DMS53 treated with DMSO at 0.1 percent for 48 hours (cell line): ENCODE data around the gene RAP1B.

Source experiments
- DNase-seq: peaks from one replicate; lab custom pipeline; 2025; ENCODE audit not compliant: unreplicated experiment; lab: John Stamatoyannopoulos, UW

RAP1B gene

DNA sequence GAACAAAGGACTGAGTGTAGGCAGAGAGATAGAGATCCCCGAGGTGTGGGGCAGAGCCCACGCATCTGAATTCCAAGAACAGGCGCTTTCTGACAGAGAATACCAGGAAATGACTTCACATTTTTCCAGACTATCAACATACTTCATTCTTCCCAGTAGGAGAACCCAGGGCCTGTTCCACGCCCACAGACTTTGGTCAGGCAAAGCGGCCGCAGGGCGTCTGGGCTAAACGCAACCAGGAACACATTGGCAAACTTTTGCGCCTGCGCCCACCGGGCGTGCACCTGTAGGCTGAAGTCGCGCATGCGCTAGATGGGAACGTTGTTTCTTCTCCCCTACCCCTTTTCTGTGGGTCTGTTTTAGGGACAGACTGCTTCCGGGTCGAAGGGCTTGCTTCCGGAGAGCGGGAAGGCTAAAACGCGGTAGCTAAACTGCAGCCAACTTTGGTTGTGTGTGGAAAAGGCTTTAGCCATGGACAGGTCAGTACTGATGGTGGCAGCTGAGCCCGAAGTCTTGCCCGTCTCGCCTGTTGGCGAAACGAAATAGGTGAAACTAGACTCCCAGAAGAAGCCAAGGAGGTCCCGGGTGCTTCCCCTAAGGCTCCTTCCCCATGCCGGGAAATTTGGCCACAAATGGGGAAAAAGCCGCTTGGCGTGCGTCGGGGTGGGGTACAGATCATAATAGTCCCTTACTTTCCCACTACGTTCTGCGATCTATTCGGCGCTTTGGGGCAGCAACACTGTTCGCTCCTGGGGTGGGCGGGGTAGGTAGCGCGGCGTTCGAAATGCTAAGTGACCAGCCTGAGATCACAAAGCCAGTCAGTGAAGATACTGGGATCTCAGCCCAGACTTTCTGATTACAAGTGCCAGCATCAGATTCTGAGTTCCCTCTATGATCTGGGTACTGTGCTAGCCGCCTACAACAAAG, 76.2 kb downstream of the RAP1B start, which contains the start of gene NUP107:
Gene NUP107, plus strand, starts transcription at position 384 of the 927 bp plus-strand sequence. Its CDS starts 88 bp downstream, at position 472.
- DNase-seq: peak; percentile 99

DNA sequence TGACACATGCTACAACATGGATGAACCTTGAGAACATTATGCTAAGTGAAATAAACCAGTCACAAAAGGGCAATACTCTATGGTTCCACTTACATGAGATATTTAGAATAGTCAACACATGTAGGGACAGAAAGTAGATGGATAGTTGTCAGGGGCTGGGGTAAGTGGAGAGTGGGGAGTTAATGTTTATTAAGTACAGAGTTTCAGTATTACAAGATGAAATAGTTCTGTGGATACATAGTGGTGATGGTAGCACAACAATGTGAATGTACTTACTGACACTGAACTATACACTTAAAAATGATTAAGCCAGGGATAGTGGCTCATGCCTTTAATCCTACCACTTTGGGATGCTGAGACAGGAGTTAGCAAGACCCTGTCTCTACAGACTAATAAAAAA, 84.8 kb downstream of the RAP1B start:
- DNase-seq: no peak

DNA sequence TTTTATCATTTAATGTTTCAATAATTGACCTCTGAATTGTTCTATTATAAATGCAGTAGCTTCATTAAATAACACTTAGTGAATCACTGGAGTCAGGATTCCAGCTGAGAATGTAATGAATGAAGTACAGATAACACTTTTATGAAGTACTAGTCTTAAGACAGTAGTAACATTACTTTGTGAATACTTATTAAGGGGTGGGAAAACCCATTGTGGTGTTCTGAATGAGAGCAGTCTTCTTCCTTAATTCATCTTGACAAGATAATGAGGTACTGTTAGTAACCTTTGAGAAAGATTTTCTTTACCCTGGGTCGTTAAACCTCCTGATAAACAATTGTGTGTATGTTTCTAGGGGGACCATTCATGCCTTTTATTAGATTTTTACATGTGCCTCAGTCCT, 88.8 kb downstream of the RAP1B start:
- no peak for DNase-seq
